HG02623 (cell line): Measurements from ENCODE around the gene CST3.
"Not testable (repeated sequence)": the region's sequence is repeated elsewhere in the genome, so short reads cannot be mapped to it uniquely, and the experiment has no call there.

Experiments used
- ATAC-seq: cut with Tn5 transposase; IDR thresholded peaks from one replicate; pipeline ENCODE4 v1.9.1; 2021; ENCODE audit warnings: moderate library complexity; ENCODE audit not compliant: unreplicated experiment

Gene CST3

DNA sequence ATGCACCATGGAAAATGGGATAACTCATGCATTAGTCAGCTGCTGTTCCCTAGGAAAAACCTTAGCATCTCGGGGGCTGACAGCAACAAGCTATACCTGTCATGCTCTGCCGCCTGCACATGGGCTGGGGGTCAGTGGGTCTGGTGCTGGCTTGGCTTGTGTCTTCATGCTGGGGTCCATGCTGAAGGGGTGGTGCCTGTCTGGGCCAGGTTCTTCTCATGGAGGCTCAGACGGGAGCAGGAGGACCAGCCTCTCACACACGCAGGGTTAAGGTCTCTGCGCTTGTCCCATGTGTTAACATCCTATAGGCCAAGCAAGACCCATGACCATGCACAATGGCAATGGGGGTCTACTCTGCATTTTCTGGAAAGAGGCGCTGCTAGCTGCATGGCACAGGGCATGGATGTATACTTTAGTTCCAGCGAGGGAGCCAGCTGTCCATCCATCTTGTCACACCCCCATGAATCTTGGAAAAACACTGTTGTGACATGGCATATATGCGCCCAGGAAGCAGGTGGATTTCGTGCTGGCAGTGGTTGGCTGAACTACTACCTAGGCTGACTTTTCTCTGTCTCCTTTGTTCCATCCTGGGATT is 24.6 kb upstream of the CST3 start:
- ATAC-seq: no peak

DNA sequence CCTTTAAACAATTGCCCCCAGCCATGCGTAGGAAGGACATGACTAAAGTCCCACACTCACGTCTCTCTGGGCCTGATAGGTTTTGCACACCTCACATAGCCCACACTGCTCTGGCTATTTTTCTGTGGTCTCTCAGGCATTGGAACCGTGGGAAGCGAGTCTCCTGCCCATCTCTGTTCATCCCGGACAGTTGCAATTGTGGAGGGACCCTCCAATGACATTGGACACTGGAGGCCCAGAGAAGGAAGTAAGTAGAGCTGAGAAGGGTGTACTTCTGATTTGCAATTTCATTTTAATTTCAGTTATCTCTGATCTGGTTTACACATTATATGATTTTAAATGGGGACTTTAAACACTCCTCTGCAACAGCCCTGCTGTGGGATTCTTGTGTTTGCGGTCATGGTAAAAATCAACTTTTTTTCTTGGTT is 23.3 kb upstream of the CST3 start:
- ATAC-seq: no peak

DNA sequence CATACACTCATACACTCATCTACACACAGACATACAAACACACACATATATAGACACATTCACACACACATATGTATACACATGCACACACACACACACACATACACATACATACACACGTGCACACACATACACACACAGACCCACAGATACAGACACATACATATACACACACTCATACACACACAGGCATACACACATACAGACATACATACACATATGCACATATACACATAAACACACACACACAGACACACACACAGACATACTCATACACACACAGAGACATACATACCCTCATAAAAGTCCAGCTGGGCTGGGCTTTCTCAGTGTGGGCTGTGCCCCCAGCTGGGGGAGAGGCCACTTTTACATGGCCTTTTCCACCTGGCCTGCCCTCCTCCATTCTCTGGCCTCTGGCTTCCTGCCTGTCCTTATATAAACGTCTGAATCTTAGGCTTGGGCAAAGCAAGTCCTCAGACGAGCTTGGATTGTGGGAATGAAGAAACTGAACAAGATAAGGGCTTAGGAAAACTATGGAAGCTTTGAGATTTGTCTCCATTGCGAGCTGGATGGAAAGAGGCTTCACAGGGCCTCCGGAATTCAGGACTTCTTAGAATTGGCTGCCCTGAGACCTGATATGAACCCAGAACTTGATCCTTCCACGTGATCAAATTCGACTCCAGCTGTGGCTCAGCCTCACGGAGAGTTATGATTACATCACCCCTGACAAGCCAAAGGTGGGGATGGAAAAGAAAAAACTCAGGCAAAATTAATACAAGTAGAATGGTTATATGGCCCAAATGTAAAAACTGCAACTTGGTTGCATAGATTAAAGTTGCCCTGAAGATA is 22.5 kb upstream of the CST3 start:
- ATAC-seq: no peak

DNA sequence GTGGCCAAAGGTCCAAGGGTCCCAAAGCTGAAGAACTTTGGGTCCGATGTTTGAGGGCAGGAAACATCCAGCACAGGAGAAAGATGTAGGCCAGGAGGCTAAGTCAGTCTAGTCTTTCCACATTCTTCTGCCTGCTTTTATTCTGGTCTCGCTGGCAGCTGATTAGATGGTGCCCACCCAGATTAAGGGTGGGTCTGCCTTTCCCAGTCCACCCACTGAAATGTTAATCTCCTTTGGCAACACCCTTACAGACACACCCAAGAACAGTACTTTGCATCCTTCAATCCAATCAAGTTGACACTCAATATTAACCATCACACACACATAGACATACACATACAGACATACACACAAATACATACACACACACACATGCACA is 21.8 kb upstream of the CST3 start:
- ATAC-seq: not testable (repeated sequence)

DNA sequence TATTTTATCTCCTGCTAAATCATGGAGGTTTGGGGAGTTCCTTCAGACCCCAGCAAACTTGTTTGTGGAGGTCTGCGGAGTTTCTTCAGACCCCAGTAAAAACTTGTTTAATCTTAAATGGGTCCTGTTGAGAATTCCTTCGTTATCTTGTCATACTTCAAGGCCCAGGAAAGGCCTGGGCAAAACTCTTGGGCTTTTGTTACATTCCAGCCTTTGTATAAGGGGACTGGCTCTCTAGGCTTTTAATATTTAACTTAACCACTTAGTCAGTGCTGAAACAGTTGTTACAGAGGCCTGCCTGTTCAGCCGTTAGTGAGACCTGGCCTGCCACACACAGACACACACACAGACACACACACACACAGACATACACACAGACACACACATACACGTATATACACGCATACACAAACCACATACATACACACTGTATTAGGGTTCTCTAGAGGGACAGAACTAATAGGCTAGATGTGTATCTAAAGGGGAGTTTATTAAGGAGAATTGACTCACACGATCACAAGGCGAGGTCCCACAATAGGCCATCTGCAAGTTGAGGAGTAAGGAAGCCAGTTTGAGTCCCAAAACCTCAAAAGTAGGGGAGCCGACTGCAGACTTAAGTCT is 21.3 kb upstream of the CST3 start:
- no peak for ATAC-seq

DNA sequence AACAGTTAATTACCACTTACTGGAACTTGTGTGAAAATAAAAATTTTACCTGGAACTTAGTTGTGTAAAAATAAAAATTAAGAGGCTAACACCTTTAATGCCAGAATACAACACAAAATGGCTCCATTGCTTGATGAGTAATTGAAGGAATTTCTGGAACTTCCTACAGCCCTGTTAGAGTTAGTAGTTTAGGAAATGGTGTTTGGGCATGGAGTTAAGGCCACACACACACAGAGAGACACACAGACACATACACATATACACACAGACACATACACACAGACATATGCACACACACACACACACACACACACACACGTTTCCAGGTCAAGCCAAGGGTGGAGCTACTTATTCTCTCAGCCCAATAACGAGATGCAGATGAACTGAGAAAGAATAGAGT is 20.6 kb upstream of the CST3 start:
- no peak for ATAC-seq

DNA sequence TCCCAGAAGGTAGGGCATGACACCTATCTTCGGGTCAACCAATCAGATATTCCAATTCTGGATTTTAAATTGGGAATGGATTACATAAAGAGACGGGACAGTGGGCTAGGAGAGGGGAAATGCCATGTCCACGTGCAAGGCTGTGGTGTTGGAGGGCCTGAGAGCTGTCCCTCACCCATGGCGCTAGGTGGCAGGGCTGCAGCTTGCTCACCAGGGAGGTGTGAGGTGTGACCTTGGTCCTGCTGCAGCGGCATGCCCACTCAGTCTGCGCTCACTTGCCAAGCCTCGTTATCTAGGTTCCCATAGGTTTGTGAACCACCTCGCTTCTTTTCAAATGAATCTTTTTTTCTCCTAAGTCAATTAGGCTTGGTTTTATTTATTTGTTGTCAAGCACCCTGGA is 19.4 kb upstream of the CST3 start:
- ATAC-seq: no peak

DNA sequence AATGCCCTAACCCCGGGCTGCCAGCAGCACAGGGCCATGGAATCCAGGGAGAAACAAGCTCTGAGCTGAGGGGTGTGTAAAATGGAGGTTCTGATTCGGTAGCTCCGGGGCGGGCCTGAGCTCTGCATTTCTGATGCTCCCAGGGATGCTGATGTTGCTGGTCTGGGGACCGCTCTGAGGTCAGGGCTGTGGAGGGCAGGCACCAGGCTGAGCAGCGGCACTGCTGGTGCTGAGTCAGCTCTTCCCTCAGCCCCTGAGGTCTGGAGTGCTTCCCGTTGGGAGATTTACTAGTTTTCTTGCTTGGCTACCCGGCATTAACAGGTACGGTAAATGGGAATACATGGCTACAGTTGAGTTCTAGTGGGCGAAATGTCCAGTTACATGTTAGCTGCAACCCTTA is 18.6 kb upstream of the CST3 start:
- ATAC-seq: no peak

DNA sequence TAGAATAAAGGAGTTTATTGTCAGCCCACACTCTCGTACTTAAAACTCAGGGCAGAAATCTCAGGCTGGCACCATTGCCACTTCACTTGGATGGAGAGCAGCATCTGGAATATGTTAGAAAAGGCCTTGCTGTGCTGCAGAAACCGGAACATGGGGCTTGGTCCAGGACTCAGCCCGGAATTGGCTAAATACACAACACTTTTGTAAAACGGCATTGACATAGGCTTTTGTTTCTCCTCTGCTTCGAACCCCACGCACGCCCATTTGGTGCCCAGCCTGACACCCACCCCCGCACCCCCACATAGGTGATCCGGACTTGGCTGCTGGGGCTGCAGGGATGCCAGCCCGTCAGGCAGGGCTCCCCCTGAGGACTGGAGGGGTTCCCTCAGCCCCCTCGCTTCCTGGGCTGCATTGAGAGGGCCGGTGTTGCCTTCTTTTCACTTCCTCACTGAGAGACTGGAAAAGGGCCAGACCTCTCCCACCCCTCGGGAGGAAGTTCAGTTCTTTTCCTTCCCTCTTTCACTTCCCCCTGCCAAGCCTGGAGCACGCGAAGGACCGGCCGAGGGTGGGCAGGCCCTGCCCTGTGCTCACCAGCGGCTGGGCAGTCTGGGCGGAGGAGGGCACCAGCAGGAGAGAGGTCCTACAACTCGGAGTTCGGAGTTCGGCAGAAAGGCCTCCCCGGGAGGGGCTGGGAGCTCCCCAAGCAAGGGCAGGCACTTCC is 17.9 kb upstream of the CST3 start:
- ATAC-seq: no peak

DNA sequence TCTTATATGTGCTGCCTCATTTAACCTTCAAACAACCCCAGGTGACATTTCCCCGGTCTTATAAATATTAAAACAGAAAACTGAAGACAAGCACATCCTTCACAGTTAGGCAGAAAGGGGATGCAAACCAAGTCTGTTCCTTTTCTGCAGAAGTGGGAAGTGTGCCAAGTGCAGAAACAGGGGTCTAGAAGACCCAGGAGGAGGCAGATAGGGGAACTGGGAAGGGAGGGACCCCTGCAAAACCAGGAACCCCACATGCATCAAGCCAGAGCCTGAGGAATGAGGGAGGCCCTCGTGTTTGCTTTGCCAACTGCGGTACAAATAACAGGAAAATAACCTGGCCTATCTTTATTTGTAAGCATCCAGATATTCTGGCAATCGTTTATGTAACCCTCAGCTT is 17.0 kb upstream of the CST3 start:
- ATAC-seq: no peak

DNA sequence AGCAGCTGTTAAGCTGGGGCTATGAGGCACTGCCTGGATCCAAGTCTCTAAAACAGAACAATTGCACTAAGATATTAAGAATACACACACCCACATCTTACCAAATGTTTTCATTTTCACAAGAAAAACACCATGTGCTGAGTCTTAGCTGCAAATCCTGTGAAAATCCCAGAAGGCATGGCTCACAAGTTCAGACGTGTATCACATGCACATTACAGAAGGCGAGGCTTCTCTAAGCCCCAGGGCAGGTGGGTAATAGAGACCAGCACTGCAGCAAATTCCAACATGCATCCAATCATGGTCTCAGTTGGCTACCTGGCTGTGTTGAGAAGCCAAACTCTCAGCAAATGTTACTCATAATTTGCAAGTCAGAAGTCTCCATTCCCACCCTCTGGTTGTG is 16.2 kb upstream of the CST3 start:
- no peak for ATAC-seq

DNA sequence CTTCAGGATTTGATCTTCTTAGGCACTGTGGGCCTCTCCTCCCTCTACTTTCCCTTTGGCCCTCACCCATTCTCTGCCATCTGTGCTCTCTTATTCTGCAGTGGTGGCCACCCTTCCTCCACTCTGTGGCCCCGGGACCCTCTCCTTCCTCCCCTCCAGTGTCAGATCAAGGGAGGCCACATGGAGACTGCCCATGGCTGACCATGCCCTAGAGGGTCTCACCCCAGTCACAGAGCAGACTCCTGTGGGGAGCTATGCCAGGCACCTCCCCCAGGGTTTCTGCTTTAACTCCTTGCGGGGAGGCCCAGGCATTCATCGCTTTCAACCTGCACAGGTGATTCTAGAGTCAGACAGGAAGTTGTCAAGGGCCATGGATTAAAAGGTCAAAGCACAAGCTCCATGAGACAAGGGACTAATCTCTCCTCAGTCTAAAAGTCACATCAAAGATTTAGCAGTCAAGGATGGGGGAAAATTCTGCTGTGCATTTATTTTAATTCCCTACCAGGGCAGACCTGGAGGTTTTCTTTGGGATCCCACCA is 15.7 kb upstream of the CST3 start:
- ATAC-seq: no peak

DNA sequence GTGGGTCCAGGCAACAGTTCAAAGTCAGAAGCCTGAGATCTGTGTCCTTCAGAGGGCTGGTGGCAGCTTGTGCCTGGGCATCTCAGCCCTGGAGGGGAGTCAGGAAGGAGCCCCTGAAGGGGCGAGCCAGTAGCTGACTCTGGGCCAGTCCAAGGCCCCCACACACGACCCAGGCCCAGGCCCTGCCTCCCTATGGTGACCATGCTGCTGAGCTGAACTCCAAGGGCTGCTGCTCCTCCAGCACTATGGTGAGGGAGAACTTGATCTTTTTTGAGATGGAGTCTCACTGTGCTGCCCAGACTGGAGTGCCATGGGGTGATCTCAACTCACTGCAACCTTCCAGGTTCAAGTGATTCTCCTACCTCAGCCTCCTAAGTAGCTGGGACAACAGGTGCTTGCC is 15.2 kb upstream of the CST3 start:
- ATAC-seq: no peak

DNA sequence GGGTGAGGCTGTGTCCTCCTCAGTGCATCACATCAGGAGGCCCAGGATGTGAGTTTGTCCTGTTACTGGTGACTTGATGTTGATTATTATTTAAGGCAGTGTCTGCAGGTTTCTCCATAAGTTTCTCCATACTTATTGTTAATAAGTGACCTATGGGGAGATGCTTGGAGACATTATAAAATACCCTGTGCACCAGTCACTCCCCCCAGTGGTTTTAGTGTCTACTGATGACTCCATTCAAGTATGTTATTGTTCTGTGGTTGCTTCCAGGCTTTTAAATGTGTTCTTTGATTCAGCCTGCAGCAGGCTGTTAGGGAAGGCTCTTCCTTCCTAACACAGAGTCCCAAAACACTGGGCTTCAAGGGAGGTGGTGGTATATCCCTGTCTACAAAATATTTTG is 14.6 kb upstream of the CST3 start:
- no peak for ATAC-seq

DNA sequence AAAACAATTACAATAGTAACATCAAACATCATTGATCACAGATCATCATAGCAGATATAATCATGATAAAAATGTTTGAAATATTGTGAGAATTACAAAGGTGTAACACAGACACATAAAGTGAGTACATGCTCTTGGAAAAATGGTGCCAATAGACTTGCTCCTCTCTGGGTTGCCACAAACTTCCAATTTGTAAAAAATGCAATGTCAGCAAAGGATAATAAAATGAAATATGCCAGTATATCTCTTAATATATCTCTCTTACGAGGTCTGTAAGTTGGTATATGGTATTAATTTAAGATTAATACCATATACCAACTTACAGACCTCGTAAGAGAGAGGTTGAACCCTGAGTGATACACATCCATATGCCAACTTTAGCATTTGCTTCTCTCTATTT is 13.4 kb upstream of the CST3 start:
- no peak for ATAC-seq

DNA sequence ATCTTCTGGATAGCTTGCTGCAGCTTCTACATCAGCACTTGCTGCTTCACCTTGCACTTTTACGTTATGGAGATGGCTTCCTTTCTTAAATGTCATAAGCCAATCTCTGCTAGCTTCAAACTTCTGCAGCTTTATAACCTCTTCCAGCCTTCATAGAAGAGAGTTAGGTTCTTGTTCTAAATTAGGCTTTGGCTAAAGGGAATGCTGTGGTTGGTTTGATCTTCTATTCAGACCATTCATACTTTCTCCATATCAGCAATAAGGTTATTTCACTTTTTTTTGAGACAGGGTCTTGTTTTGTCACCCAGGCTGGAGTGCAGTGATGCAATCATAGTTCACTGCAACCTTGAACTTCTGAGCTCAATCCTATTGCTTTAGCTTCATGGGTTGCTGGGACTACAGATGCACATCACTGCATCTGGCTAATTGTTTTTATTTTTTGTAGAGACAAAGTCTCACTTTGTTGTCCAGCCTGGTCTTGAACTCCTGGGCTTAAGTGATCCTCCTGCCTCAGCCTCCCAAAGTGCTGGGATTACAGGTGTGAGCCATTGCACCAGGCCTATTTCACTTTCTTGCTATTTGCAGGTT is 12.2 kb upstream of the CST3 start:
- ATAC-seq: no peak

DNA sequence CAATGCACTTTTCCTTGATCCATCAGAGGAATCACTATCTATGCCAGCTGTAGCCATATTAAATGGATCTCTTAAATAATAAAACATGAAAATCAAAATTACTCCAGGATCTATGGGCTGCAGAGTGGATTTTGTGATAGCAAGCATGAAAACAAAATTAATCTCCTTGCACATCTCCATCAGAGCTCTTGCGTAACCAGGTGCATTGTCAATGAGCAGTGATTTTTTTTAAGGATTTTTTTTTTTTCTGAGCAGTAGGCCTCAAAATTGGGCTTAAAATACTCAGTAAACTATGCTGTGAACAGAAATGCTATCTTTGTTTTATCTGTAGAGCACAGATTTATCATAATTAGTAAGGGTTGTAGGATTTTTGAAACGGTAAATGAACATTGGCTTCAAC is 11.5 kb upstream of the CST3 start:
- no peak for ATAC-seq

DNA sequence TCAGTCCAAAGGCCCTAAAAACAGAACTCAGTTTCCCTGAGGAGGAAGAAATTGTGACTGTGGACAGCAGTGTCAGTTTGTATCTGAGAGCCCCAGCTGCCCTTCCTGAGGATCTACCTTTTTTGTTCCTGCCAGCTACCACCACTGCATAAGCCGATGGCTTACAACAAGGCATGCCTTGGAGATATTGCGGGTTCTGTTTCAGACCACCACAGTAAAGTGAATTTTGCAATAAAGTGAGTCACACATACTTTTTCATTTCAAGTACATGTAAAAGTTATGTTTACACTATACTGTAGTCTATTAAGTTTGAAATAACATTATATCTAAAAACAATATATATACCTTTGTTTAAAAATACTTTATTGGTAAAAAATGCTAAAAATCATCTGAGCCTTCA is 9.6 kb upstream of the CST3 start:
- no peak for ATAC-seq

DNA sequence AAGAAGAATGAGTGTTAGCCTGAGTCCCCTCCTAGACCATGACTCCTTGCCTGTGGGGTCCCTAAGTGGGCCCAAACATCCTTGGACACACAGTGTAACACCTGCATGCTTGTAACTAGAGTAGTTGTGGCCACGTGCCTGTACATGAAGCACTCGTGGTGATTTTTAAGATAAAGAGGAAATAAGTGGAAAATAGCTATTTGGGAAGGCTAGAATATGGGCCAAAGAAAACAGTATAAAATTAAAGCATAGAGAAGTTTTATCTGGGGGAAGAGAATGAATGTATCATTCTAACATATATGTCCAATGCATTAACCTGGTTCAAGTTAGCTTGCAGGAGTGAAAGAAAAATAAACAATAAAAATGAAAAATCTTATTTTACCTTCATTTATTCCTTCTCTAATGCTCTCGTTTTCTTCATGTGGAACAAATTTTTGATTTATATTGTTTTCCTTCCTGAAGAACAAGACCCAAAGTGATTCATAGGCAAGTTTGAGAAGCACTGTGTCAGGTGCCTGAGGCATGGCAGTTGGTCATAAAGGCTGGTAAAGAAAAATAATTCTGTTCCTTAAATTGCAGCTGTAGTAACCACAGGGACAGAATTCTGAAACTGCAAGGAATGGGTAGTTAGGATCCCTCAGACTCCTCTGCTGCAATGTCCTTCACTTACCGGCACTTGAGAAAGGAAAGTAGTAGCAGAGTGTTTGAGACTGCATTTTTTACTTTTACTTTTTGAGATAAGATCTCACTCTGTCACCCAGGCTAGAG is 8.5 kb upstream of the CST3 start:
- no peak for ATAC-seq

DNA sequence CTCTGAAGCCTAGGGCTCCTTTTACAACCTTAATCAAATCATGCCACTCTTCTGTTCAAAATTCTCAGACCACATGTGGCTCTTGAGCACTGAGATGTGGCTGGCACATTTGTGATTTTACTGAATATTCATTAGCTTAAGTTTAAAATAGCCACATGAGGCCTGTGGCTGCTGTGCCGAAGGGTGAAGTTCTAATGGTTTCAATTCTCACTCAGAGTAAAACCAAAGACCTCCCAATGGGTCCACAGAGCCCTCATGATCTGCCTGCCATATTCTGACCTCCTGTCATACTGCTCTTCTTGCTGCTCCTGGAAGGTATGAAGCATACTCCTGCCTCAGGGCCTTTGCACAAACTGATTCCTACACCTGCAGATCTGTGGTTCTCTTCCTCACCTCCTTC is 7.8 kb upstream of the CST3 start:
- no peak for ATAC-seq
